ENCODE results near the gene HTR4. TPM values are rescaled to one million over a fixed set of nuclear protein-coding genes. Genes with fewer than 3 reads are reported as not detected.
A peak's percentile ranks its signal among the peaks of the same experiment; 100 is the strongest.

HTR4 gene
- total RNA-seq: under 1 TPM in 1 of 4 donors, not detected in 3; 0.21 TPM

DNA sequence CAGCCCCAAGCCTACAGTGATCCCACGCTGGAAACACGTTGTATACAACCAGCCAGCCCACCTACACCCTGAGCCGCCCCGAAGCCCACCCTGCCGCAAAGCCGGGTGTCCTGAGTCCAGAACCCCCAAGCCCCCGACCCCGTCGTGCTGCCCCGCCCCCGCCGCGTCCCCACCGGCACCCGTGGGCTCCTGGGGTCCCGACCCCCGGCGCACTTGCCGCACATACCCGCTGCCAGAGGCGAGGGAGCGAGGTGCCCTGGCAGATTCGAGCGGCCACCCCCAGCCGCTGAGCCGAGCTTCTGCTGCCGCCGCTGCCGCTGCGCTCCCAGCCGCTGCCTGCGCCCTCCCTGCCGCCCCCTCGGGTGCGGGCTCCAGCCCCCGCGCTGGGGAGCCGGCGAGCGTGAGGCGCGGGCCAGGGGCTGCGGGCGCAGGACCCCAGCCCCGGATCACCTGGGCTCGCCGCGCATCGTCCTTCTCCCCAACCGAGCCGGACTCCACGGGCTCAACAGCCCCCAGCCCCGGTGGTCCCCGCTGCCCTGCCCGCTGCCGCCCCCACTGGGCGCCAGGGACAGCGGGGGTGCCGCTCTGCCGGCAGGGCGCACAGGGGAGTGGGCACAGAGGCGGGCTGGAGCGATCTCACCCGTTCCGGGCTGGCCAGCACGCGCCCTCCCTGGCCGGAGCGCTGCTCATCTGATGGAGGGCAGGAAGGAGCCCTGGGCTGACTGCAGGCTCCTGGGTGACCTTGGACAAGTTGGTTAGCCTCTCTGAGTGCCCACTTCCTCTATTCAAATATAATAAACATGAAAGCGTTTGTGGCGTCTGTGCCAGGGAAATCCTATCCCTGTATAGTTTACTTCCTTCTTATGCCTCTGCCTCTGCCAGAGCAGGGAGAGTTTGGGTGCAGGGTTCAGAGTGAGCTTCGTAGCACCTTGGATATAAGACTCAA, at the start of gene HTR4:
Gene HTR4, minus strand, starts transcription at position 692 of the 946 bp plus-strand sequence. CDS start 17,513 bp downstream, outside the sequence.
- Histone ChIP-seq H3K36me3 (no peaks in the 10 kb centered on the region), H3K27me3 (peaks cover 0 to 40% of the 10 kb centered on the region in 2 donors), H3K4me3 (peak within 1 kb of the TSS in 2 of 4 donors; percentile 9 to 27), H3K4me1 (peaks cover 0 to 9% (median 0%) of the 10 kb centered on the region in 4 donors), H3K27ac (peak within 1 kb of the TSS in 1 of 4 donors; percentile 55), H3K9me3 (no peaks in the 10 kb centered on the region)
- 7 to 8% methylated on average over 40 to 48 of the region's 72 CpGs for WGBS, 2 donors
- no peak for TF ChIP-seq EP300 (IDR thresholded peaks at IDR 0.05)
- DNase-seq (ENCODE audit: low spot score in 2 of 2): no peak

DNA sequence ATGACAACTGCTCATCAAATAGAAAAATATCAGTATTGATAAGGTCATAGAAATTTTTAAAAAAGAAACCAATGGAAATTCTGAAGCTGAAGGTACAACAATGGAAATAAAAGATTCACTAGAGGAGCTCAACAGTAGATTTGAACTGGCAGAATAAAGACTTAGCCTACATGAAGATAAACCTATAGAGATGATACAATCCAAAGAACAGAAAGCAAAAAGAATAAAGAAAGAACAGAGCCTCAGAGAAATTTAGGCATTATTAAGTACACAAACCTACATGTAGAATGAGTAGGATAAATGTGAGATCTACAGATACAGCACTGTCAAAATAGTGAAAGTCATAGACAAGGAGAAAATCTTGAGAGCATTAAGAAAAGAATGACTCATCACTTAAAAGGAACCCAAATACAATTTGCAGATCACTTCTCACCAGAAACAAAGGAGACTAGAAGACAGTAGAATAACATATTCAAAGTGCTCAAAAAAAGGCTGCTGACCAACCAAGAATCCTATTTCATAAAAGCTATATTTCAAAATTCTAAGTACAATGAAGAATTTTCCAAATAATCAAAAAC, 47.8 kb upstream of the HTR4 start:
- H3K27ac ChIP-seq: no peak overlapping the region
- DNase-seq (ENCODE audit: low spot score in 2 of 2): no peak
- H3K4me1 ChIP-seq: no peaks in the 10 kb centered on the region
- H3K9me3 ChIP-seq: peaks cover 0 to 17% (median 0%) of the 10 kb centered on the region in 4 donors
- no peaks in the 10 kb centered on the region for H3K36me3 ChIP-seq
- H3K27me3 ChIP-seq: no peaks in the 10 kb centered on the region
- TF ChIP-seq, protein P1, sequence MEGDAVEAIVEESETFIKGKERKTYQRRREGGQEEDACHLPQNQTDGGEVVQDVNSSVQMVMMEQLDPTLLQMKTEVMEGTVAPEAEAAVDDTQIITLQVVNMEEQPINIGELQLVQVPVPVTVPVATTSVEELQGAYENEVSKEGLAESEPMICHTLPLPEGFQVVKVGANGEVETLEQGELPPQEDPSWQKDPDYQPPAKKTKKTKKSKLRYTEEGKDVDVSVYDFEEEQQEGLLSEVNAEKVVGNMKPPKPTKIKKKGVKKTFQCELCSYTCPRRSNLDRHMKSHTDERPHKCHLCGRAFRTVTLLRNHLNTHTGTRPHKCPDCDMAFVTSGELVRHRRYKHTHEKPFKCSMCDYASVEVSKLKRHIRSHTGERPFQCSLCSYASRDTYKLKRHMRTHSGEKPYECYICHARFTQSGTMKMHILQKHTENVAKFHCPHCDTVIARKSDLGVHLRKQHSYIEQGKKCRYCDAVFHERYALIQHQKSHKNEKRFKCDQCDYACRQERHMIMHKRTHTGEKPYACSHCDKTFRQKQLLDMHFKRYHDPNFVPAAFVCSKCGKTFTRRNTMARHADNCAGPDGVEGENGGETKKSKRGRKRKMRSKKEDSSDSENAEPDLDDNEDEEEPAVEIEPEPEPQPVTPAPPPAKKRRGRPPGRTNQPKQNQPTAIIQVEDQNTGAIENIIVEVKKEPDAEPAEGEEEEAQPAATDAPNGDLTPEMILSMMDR (IDR thresholded peaks at IDR 0.05): no peak
- TF ChIP-seq POLR2A (IDR thresholded peaks at IDR 0.05) (no peak), EP300 (IDR thresholded peaks at IDR 0.05) (no peak)
- H3K4me3 ChIP-seq: no peak overlapping the region

DNA sequence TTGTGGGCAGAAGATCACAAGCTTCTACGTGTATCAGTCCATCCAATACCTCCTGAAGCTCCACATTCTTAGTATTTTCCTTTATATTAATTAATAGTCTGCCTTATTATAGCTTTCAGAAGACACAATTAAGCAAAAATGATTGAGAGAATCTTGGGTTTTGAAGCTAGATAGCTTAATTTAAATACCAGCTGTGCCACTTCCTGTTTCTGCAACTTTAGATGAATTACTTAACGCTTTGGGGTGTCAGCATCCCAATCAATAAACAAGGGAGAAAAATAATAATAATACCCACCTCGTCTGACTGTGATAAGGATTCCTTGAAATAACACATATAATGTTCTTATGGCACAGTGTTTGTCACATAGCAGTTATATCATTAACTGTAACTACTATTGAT, 44.7 kb upstream of the HTR4 start:
- TF ChIP-seq, protein P1 (IDR thresholded peaks at IDR 0.05): no peak
- TF ChIP-seq POLR2A (IDR thresholded peaks at IDR 0.05) (no peak), EP300 (IDR thresholded peaks at IDR 0.05) (no peak)
- Histone ChIP-seq H3K27me3 (no peaks in the 10 kb centered on the region), H3K4me1 (no peaks in the 10 kb centered on the region), H3K27ac (no peak overlapping the region), H3K4me3 (no peak overlapping the region), H3K9me3 (peaks cover 0 to 17% (median 0%) of the 10 kb centered on the region in 4 donors), H3K36me3 (no peaks in the 10 kb centered on the region)
- 63 to 70% methylated on average over 3 of the region's 3 CpGs for WGBS, 2 donors
- no peak for DNase-seq (ENCODE audit: low spot score in 2 of 2)

DNA sequence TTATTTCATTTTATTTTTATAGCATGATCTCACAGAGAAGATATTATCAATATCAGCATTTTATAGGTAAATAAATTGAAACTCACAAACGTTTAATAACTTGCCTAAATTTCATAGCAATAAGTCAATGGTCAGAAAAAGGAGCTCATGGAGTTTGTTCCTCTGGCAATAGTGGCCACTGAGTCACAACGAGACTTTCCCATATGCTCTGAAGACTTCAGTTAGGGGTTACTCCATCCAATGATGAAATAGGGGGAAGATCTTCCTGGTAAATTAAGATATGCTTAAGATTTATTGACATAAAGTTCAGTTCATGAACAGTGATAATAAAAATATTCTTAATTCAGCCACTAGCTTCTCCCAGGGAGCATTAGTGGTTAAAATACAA, 43.5 kb upstream of the HTR4 start:
- WGBS, 2 donors: 72 to 74% methylated on average over 2 of the region's 2 CpGs
- H3K36me3 ChIP-seq: no peaks in the 10 kb centered on the region
- H3K4me3 ChIP-seq: no peak overlapping the region
- H3K27me3 ChIP-seq: no peaks in the 10 kb centered on the region
- no peaks in the 10 kb centered on the region for H3K4me1 ChIP-seq
- peaks cover 0 to 17% (median 0%) of the 10 kb centered on the region in 4 donors for H3K9me3 ChIP-seq
- H3K27ac ChIP-seq: no peak overlapping the region
- no peak for DNase-seq (ENCODE audit: low spot score in 2 of 2)
- TF ChIP-seq POLR2A (IDR thresholded peaks at IDR 0.05): no peak
- TF ChIP-seq, protein P1 (IDR thresholded peaks at IDR 0.05): no peak
- no peak for TF ChIP-seq EP300 (IDR thresholded peaks at IDR 0.05)

- no peak for DNase-seq (ENCODE audit: low spot score in 2 of 2)
- no peak for TF ChIP-seq EP300 (IDR thresholded peaks at IDR 0.05)
- Histone ChIP-seq H3K4me1 (no peaks in the 10 kb centered on the region), H3K4me3 (no peak overlapping the region), H3K27me3 (no peaks in the 10 kb centered on the region), H3K9me3 (peaks cover 0 to 13% (median 0%) of the 10 kb centered on the region in 4 donors), H3K36me3 (no peaks in the 10 kb centered on the region), H3K27ac (no peak overlapping the region)
- 65 to 69% methylated on average over 6 of the region's 6 CpGs for WGBS, 2 donors
Measured at GRCh38 chr5:148697180-148697808, 43.0 kb upstream of the HTR4 start.

Measured in tibial nerve (tissue), 4 donors.